NCI-H446 (cell line): ENCODE data around the gene FMOD.
"Not testable (repeated sequence)": the region's sequence is repeated elsewhere in the genome, so short reads cannot be mapped to it uniquely, and the experiment has no call there.

Experiments used
- DNase-seq, 2 experiments: peaks; one replicate each; lab custom pipeline; 2025; lab: John Stamatoyannopoulos, UW

Gene FMOD

DNA sequence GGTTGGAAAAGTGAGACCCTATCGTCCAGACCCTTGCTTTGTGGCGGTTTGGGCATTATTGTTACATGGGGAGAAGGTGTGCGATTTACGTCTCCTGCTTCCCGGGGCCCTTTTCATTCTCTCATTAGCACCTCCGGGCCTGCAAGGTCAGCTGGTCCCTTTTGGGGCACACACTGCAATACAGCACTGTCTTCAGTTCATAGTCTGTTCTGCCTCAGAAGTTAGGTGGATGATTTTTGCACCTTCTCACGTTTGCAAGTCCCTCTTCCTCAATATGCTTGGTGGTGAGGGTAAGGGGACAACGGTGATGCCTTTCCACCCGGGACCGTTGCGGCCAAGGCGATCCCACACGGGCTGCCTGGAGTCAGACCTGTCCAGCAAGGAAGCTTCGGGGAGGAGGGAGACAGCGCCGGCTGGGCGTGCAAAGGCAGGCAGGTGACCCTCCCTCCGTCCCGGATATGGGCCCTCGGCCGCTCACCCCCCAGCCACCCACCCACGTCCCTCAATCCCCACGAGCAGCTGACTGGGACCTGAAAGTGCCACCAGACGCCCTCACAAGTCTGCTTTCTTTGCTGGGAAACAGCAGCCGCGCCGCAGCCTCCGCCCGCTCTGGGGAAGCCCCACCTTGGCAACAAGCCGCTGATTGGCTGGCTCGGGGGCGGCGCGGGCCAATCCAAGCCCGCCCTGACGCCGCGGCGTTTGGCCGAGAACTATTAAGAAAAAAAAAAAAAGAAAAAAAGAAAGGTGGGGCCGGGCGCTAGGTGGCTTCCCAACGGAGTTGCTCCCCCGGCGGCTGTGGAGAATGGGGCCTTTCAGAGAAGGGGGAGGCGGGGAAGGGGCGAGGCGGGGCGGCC lies 23.9 kb downstream of the FMOD start:
- peak; percentile 93 to 96 for DNase-seq

DNA sequence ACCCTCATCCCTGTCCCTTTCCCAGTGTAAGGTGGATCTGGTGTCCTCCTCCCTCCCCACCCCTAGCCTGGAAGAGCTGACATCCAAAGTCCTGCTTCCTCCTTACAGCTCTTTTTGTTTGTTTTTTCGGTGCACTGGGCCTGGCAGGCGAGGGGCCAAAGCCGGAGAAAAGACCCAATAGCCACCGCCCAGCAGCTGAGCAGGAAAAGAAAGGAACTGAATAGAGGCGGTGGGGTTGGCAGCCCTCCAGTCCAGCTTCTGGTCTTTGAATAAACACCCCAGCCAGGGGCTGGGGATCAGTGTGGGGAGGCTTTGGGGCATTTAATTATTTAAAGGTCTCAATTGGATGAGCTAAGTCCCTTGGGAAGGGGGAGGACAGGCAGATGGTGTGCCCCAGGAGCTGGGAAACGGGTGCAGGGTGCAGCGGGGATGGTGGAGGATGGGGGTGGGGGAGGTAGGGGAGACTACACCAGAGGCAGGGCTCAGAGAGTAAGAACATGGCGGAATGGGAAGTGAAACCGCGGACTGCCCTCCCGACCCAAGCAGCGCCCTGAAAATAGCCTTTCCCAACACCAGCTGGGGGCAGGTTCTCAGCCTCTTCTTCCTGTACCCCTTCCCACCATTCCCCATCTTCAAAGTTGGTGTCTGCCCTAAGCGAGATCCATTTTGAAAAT lies 25.4 kb downstream of the FMOD start:
- DNase-seq = peak; percentile 85 to 95

GRCh38 chr1:203325026-203325417 lies 25.9 kb downstream of the FMOD start:
- DNase-seq = peak; percentile 85 to 89

GRCh38 chr1:203324105-203325025 lies 26.6 kb downstream of the FMOD start:
- DNase-seq = peak; percentile 68 to 85

GRCh38 chr1:203323587-203323986 lies 27.3 kb downstream of the FMOD start:
- no peak for DNase-seq

GRCh38 chr1:203322500-203323179 lies 28.3 kb downstream of the FMOD start:
- no peak for DNase-seq

GRCh38 chr1:203321273-203322052 lies 29.5 kb downstream of the FMOD start:
- DNase-seq = no peak

GRCh38 chr1:203320591-203321272 lies 30.2 kb downstream of the FMOD start:
- no peak for DNase-seq

- no peak for DNase-seq
These were observed 32.7 kb downstream of the FMOD start for GRCh38 chr1:203318229-203318517.

DNA sequence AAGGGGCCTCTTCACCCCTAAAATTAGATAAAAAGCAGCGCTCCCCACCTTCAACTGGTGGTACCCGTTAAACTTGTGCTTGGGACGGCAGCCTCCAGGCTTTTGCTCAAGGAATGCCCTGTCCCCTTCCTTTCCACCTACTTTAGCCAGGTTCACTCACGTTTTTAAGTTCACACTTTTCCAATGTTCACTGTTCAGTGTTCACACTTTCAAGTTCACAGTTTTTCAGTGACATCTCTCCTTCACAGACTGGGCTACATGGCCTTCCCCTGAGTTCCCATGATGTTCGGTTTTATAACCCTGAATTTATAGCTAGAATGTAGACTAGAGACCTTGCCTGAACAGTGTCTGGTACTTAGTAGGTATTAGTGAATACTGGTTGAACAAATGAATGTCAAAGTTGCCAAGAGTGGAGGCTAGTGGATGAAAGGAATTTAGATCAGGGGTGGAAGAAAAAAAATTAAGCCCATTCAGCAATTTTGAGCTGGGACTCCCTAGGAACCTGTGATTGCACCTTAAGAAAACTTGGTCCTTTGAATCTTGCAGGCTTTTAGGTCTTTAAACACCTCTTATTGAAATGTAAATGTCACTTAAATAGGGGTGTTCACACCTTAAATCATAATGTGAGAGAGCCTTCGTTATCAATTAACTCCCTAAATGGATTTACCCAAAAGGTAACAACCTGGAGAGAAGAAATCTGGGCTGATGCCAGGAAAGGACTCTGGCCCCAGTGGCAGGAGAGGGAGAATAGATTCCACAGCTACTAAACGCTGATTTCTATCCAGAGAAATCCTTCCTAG lies 33.3 kb downstream of the FMOD start:
- no peak for DNase-seq

DNA sequence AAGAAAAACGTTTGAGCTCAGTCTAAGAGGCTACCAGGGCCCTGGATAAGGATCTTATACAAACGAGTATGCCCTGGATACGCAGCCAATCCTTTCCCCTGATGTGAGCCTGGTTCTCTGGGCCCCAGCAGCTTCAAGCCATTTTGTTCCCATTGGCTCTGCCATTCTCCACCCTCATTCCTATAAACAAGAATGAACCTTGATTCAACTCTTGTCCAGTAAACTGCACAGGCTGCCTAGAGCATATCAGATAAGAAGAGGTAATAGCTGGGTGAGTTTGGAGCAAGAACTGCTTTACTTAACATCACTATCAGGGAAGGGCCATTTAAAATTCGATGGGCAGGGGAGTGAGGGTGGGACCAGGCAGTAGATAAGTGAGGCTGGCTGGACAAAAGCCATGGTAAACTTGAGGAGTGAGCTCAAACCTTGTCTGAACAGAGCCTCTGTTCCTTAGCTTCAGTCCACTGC lies 34.3 kb downstream of the FMOD start:
- no peak for DNase-seq

DNA sequence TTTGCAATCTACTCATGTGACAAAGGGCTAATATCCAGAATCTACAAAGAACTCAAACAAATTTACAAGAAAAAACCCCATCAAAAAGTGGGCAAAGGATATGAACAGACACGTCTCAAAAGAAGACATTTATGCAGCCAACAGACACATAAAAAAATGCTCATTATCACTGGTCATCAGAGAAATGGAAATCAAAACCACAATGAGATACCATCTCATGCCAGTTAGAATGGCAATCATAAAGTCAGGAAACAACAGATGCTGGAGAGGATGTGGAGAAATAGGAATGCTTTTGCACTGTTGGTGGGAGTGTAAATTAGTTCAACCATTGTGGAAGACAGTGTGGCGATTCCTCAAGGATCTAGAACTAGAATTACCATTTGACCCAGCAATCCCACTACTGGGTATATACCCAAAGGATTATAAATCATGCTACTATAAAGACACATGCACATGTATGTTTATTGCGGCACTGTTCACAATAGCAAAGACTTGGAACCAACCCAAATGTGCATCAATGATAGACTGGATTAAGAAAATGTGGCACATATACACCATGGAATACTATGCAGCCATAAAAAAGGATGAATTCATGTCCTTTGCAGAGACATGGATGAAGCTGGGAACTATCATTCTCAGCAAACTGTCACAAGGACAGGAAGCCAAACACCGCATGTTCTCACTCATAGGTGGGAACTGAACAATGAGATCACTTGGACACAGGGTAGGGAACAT lies 36.7 kb downstream of the FMOD start:
- DNase-seq = not testable (repeated sequence)

DNA sequence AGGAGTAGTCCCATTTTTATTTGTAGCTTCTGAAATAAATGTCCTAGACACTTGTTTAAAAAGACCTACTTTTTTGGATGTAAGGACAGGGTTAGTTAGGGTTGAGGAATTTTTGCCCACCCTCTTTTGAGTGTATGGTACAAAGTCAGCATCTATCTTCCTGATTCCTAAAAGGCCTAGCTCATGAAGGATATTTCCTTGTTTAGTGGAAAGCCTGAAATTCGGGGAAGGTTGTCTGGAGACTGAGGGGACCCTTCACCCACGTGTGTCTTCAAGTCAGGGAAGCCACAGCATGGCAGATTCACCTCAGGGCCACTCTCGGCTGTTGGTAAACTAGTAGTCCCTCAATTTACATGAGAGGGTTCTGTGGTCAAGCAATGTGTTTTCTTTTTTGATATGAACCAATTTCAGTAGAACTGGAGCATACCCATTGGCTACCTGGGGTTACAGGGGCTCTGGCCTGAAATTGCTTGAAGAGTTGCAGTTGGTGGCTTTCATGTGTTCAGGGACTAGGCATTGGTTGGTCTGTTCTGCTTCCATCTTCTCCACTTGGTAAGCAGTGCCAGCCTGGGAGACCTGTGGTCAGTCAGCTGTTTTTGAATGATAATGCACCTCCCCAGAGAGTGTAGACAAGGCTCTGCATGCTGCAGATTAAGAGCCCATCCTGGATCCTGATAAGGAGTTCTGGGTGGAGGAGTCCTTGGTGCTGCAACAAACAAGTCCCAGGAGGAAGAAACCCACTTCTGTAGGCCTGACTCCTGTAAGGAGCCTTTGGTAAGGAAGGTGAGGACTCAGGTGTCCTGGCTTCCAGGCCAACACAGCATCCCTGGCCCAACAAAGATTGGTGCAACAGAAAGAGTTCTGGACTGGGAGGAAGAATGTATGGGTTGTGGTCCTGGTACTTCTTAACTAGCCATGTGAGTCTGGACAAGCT lies 39.3 kb downstream of the FMOD start:
- no peak for DNase-seq

DNA sequence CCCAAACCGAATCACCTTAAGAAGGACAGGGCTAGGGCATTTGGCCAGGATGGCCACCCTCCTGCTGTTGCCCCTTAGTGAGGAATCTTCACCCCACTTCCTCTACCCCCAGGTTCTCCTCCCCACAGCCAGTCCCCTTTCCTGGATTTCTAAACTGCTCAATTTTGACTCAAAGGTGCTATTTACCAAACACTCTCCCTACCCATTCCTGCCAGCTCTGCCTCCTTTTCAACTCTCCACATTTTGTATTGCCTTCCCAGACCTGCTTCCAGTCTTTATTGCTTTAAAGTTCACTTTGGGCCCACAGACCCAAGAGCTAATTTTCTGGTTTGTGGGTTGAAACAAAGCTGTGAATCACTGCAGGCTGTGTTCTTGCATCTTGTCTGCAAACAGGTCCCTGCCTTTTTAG lies 42.0 kb downstream of the FMOD start:
- DNase-seq = no peak

- no peak for DNase-seq
These were observed 42.5 kb downstream of the FMOD start for GRCh38 chr1:203308328-203308922.

DNA sequence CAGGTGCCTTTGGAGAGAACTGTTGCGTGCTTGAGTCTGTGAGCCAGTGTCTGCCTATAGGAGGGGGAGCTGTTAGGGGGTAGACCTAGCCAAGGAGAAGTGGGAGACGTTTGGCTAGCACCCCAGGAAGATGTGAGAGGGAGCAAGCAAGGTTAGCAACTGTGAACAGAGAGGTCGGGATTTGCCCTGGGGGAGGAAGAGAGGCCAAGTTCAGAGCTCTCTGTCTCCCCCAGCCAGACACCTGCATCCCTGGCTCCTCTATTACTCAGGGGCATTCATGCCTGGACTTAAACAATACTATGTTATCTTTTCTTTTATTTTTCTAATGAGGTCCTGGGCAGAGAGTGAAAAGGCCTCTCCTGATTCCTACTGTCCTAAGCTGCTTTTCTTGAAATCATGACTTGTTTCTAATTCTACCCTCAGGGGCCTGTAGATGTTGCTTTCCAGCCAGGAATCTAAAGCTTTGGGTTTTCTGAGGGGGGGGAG lies 43.2 kb downstream of the FMOD start:
- DNase-seq = no peak

- DNase-seq = no peak
These were observed 43.9 kb downstream of the FMOD start for GRCh38 chr1:203306965-203307541.
